C4-2B (cell line): Measurements from ENCODE around the gene PLEKHO2.

ENCODE experiments used
- H3K27ac ChIP-seq: fragments of 450-650 bp; 2 replicates; pipeline ENCODE4 v1.5.1; 2017
- ZFX ChIP-seq: fragments of 450-650 bp; IDR thresholded peaks from 2 replicates; pipeline ENCODE4 v1.6.1; 2017
- TF ChIP-seq, protein P1 (sequence below): fragments of 450-650 bp; conservative IDR thresholded peaks from 2 replicates; pipeline ENCODE4 v1.5.1; 2017; ENCODE audit warnings: mild to moderate bottlenecking

PLEKHO2 gene

DNA sequence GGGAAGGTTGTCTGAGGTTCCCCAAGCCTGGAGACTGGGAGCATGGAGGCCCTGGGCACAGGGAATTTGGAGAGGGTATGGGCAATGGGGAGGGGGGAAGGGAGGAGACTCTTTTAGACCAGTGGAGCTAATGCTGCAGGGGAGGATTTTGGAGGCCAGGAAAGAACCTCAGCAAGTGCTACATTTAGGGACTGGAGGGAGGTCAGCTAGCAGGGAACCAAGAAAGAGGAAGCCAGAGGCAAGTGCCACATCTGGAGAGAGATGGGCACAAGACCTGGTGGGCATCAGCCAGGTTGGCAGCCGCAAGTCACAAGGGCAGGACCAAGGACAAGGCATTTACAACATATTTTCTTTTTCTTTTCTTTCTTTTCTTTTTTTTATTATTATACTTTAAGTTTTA is 20.7 kb downstream of the PLEKHO2 start:
- TF ChIP-seq, protein P1, sequence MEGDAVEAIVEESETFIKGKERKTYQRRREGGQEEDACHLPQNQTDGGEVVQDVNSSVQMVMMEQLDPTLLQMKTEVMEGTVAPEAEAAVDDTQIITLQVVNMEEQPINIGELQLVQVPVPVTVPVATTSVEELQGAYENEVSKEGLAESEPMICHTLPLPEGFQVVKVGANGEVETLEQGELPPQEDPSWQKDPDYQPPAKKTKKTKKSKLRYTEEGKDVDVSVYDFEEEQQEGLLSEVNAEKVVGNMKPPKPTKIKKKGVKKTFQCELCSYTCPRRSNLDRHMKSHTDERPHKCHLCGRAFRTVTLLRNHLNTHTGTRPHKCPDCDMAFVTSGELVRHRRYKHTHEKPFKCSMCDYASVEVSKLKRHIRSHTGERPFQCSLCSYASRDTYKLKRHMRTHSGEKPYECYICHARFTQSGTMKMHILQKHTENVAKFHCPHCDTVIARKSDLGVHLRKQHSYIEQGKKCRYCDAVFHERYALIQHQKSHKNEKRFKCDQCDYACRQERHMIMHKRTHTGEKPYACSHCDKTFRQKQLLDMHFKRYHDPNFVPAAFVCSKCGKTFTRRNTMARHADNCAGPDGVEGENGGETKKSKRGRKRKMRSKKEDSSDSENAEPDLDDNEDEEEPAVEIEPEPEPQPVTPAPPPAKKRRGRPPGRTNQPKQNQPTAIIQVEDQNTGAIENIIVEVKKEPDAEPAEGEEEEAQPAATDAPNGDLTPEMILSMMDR = no peak
- TF ChIP-seq ZFX = no peak
- H3K27ac ChIP-seq = no peak overlapping the region

DNA sequence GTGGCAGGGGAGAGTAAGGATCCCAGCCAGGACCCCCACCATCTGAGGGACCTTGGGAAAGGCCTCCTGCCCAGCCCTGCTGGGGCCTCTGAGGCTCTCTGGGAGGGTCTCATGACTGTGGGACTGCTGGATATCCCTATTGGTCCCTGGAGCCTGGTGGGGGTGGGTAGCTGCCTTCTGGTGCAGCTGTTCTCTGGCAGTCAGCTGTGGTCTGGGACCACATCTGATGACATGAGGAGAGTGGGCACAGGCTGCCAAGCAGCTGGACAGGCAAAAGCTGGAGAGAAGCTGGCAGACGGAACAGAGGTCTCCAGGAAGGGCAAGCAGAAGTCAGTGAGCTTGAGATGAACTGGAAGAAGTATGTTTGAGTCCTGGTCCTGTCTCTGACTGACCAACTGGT is 22.4 kb downstream of the PLEKHO2 start:
- TF ChIP-seq, protein P1 = no peak
- TF ChIP-seq ZFX = no peak
- no peak overlapping the region for H3K27ac ChIP-seq

DNA sequence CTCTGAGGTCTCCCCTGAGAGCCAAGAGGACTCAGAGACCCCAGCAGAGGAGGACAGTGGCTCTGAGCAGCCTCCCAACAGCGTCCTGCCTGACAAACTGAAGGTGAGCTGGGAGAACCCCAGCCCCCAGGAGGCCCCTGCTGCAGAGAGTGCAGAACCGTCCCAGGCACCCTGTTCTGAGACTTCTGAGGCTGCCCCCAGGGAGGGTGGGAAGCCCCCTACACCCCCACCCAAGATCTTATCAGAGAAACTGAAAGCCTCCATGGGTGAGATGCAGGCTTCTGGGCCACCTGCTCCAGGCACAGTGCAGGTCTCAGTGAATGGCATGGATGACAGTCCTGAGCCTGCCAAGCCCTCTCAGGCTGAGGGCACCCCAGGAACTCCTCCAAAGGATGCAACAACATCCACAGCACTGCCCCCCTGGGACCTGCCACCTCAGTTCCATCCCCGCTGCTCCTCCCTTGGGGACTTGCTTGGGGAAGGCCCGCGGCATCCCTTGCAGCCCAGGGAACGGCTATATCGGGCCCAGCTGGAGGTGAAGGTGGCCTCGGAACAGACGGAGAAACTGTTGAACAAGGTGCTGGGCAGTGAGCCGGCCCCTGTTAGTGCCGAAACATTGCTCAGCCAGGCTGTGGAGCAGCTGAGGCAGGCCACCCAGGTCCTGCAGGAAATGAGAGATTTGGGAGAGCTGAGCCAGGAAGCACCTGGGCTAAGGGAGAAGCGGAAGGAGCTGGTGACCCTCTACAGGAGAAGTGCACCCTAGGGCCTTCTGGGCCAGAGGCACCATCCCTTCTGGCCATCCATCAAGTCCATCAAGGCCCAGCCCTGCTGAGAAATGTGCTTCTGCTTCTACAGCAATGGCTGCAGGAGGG is 23.6 kb downstream of the PLEKHO2 start:
- no peak for TF ChIP-seq ZFX
- TF ChIP-seq, protein P1 = no peak
- no peak overlapping the region for H3K27ac ChIP-seq

DNA sequence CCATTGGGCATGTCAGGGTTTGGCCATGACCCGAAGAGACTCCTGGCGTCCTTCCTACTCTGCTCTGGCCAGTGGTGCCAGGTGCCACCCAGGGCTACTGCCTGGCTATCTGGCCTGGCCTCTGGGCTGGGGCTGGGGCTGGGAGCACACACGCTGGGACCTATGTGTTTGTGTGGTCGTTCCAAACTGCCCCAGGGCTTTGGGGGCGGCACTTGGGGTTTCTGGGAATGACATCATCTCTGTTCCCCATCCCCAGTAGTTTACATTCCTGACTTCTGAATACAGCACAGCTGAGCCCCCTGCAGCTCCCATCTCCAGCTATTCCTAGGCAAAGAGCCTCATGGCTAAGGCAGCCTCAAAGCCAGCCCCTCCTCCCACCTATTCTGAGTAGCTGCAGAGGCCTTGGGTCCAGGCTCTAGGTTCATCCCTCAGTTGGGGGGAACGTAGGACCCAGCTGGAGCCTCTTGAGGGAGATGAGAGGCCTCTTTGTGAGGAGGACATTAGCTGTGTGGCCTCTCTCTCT is 24.3 kb downstream of the PLEKHO2 start:
- no peak overlapping the region for H3K27ac ChIP-seq
- no peak for TF ChIP-seq ZFX
- TF ChIP-seq, protein P1 = no peak

DNA sequence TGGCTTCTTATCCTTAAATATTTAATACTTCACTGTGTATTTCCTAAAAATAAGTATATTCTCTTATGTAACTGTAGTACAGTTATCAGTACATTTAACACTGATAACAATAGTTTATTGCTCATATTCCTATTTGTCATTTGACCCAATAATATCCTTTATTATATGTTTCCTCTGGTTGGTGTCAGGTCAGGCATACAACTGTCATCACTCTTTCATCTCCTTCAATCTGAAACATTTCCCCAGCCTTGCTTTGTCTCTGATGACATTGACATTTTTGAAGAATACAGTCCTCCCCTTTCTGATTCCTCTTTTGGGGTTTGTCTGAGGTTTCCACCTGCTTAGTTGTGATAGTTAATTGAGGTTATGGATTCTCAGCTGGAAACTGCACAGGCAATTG is 27.8 kb downstream of the PLEKHO2 start:
- TF ChIP-seq, protein P1 = no peak
- no peak for TF ChIP-seq ZFX
- no peak overlapping the region for H3K27ac ChIP-seq

DNA sequence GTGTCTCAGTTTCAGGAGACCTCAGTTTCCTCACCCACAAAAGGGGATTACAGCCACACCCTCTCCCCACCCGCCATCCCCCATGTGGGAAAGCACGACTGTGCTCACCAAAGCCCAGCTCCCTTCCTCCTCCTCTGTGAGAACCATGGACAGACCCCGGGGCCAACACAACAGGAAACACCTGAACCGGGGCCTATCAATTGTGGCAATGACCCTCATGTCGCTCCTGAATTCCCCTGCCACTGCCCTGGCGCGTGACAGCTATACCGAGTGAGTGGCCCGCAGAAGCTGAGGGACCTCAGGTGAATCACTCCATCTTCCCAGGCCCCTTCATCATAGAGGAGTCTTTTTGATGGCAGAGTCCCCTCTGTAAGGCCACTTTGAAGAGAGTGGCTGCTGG is 28.6 kb downstream of the PLEKHO2 start:
- no peak overlapping the region for H3K27ac ChIP-seq
- TF ChIP-seq, protein P1 = no peak
- TF ChIP-seq ZFX = no peak

DNA sequence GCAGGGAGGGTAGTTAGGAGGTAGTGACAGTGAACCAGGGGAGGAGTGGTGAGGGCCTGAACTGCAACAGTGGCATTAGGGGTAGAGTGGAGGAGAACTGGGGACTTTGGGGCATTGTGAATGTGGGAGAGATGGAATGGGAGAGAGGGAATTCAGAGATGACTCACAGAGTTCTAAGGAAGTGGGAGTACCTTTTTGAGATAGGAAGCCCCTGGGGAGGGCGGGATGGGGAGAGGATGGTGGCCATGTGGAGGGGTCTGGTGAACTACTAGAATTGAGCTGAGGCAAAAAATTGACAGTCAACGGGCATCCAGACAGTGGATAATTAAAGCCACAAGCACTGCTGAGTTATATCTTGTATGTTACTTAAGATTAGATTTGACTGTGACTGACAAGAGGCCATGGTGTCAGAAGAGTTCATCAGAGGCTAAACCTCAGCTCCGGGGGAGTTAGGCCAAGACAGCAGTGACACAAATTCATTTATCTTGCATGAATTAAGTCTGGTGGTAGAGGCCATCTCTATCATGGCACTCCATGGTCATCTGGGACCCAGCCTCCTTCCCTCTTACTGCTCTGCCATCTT is 34.0 kb downstream of the PLEKHO2 start:
- no peak for TF ChIP-seq ZFX
- TF ChIP-seq, protein P1 = no peak
- H3K27ac ChIP-seq = no peak overlapping the region
